ENCODE measurements around the gene ATP8A1.

The ATP8A1 gene

DNA sequence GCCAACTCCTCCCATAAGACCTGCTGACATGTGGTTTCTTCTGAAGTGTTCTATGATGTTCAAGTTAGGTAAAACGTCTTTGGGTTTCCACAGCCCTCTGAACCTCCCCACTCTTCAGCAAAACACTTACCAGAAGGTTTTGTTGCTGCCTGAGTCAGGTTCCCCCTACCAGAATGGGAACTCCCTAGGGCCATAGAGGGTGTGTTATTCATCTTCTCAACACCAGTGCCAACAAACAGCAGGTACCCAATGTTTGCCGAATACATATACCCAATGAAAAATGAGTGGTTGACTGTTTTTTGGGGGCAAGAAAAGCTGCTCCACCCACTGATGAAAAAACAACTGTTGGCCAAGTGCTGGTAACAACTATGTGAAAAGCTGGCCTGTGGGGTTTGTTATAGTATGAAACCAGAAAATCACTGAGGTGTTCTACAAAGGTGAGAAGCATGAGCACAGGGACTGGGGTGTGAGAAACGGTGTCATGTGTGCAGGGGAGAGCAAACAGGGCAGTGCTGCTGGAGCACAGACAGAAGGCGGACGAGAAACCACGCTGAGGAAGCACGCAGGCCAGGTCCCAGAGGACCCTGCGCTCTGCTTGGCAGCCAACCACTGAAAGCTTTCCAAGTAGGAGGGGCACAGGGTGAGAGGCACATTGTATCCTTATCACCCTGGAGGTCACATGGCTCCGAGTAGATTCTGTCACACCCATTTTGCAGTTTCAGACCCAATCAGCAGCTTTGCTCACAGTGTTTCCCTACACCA lies 28.8 kb downstream of the ATP8A1 start:
- DNase-seq (ENCODE audit: low spot score), result no peak
- peak; percentile 9 for FAIRE-seq

DNA sequence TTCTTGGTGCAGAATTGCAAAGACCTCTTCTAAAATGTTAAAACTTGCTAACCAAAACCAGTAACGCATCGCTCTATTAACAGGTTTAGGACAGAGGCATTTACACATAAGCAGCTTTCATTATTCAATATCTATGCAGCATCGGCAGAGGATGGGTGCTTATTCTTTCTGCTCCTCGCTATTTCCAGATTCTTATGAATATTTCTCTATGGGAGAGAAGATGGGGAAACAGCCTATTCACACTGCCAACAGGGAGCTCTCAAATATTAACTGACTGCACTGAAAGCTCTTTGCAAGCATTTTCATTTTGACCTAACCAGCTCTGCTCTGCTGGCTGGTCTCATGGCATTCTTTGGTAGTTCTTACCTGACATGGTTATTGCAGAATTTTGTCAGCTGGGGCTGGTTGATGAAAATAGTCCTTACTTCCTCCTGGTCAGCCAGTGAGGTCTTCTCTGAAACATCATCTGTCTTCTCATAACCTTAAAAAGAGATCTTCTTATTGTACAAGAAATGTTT lies 30.2 kb downstream of the ATP8A1 start:
- DNase-seq (ENCODE audit: low spot score) (no peak), FAIRE-seq (no peak)

DNA sequence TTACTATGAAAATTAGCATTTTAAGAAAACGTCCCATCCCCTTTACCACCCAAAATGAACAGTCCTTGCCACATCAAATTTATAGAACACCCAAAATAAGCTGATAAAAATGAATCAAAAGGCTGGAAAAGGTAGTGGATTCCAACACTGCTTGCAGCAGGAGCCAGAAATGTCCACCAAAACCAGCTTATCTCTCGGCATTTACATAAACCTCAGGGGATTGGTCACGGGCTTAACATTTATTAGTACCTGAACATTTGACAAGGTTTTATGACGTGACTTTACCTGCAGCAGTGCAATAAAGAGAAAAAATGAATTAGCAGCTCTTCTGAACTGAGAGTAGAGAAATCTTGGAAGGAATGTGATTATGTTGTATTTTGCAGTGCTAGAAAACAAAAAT lies 31.6 kb downstream of the ATP8A1 start:
- FAIRE-seq (no peak), DNase-seq (ENCODE audit: low spot score) (no peak)

DNA sequence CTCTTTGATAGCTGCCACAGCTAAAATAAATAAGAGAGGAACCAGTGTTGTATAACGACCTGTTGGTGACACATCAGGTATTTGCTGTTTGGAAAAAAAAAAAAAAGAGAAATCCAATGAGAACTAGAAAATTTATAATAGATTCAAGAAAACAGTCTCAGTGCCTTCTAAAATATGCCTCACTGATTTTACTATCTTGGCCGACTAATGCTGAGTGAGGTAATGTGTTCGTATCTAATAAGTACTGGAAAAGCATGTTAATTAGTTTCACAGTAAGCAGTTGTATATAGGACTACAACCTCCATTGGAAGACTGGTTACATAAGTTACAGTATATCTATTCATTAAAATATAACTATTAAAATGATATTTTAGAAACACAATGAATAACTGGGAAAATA lies 32.4 kb downstream of the ATP8A1 start:
- no peak for FAIRE-seq
- no peak for DNase-seq (ENCODE audit: low spot score)

DNA sequence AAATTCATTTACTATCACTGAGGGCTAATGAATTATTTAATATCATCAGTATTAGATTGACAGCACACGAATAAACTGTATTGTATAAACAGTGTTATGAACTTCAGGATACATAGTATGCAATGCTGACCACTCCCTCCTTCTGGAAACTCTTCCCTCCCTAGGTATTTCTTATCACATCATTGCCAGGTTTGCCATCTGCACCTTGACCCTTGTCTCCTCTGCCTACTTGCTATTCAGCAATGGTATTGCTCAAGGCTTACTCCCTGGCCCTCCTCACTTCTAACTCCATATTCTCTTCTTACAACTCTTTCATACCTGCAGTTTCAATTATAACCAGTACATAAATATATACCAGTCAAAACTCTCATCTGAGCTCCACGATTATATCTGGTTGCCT lies 38.9 kb downstream of the ATP8A1 start:
- DNase-seq (ENCODE audit: low spot score) (no peak), FAIRE-seq (no peak)

DNA sequence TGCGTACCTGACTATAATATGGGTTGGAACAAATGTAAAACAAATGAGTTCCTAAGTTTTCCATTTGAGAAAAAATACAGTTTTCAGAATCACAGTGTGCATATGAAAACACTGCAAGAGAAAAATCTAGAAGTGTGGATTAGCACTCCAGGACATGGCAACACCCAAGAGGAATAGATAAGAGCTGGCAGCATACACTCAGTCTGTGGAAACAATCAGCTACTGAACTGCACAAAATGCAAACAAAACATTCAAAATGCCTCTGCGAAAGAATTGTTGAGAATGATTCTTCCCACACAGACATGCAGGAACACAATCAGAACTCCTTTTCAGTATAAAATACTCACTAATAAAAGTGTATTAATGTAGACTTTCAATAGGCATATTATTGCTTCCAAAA lies 39.9 kb downstream of the ATP8A1 start:
- DNase-seq (ENCODE audit: low spot score), result no peak
- FAIRE-seq, result no peak

DNA sequence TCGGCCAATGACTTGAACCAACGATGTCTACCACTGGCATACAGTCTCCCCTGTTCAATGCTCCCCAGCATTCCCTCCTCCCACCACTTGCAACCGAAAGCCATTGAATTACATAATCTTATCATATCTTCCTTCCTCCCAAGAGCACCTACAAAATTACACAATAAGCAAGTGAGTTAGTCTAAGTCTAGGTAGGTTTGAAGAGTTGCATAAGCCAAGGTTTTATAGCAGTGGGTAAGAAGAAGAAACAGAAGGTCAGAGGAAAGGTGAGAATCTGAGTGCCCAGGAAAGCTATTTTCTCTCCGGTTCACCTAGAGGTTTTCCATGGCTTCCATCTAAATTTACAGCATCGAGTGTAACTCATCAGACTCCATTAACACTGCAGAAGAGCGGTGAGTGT lies 40.3 kb downstream of the ATP8A1 start:
- FAIRE-seq (no peak), DNase-seq (ENCODE audit: low spot score) (no peak)

DNA sequence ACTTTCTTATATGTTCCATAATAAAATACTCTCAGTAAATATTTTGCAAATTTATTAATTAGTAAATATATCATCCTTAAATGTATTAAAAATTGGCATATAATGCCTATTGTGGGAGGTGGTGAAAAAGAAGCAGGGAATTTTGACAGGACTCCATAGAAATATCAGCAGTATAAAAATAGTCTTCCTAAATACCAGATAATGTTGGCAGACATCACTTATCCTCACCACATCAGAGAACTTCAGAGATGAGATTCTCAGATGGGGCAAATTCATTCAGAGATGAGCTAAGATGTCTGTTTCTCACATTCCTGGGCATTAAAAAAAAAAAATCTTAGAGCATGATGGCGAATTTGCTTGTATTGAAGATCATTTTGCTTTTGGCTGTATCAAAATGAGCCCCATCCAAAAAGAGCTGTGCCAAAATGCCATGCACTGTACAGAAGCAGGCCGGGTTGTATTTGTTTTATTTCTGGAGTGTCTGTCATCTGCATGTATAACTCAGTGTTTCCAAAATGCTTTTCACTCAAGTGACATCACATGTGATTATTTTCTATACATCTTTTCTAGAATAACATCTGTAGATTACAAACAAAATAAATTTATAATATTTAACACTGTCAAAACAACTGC lies 41.7 kb downstream of the ATP8A1 start:
- DNase-seq (ENCODE audit: low spot score) (no peak), FAIRE-seq (no peak)

DNA sequence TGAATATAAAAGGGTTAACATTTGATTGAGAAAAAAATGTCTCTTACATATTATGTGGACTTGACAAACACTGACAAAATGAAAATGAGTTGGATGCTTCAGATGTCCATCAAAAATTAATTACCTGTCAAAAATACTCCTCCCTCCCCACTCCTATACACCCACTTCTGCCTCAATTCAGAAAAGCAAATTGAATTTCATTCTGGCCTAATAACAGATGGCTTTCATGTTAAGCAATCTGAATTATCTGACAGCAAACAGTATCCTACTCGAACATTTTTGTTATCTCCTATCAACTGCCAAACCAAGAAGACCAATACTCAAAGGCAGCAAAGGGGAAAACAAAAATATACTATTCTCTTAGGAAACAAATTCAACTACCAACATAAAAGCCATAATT lies 44.0 kb downstream of the ATP8A1 start:
- FAIRE-seq (no peak), DNase-seq (ENCODE audit: low spot score) (no peak)

DNA sequence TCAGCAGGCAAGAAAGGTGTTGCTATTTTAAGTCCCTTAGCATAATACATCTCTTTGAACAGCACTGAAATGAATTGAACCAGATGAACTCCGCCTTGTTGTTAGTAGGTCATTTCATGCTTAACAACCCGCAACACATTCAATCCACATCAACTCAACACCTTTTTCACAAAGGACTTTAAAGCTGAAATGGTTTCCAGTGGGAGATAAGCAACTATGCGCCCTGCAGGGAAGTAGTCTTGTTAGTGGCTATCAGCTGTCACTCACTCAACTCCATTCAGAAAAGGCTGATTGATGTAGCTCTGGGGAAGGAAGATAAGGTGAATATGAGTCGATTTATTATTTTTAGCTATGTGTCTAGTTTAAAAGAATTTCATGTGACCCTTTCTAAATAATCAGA lies 46.0 kb downstream of the ATP8A1 start:
- FAIRE-seq (peak; percentile 62), DNase-seq (ENCODE audit: low spot score) (no peak)

DNA sequence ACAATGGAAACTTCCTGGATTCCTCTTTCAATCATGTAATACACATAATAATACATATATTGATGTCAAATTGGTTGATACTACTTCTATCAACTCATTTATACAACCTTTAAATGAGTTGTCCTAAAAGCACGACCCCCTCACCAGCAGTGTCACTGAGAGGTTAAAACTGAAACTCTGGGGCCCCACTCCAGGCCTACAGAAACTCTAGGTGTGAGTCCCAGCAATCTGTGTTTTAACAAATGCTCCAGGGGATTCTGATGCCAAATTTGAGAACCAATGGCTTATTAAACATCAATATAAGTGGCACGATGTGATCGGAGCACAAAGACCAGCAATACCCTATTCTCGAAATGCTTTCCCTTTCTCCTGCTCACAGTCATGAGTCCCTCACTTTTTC lies 47.9 kb downstream of the ATP8A1 start:
- no peak for DNase-seq (ENCODE audit: low spot score)
- no peak for FAIRE-seq

DNA sequence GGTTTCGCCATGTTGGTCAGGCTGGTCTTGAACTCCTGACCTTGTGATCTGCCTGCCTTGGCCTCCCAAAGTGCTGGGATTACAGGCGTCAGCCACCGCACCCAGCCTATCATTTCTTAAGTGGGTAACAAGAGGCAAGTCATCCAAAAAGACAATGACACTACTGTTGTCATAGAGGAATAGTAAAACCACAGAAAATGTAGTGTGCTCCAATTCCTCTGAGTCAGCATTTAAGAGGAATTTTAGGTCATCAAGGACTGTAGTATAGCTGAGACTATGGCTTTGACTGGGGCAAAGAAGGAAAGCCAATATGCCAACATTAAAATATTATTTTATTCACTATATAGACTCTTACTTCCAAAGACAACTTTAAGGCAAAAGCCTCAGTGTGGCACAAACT lies 48.4 kb downstream of the ATP8A1 start:
- DNase-seq (ENCODE audit: low spot score), result peak; percentile 44
- no peak for FAIRE-seq

DNA sequence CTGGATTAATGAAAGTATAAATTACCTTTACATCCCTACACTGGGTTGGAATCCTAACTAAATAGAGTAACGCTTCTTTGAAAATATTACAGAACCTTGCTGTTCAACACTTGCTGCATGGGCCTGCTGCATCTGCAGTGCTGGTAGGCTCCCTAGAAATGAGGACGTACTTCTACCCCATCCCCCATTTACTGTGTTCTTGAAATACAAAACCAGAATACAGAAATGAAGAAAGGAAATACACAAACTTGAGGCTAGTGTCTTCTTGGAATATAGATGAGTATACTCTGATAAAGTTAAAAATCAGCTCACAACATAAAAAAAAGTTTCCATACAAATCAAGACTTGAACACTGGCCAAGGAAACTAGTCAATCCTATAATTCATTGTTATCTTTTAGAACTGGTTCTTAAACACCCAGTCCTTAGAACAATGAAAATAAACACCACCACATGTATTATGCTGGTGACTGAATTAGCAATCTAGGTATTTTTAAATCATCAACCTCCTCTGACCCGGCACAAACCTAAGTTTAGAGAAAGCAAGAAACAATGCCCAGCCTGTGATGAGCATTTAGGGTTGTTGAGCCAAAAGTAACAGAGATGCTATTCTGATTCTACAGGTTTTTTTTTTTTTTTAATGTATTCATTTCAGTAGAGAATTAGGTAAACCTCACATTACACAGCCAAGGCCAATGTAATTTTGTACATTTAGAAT lies 49.7 kb downstream of the ATP8A1 start:
- no peak for FAIRE-seq

DNA sequence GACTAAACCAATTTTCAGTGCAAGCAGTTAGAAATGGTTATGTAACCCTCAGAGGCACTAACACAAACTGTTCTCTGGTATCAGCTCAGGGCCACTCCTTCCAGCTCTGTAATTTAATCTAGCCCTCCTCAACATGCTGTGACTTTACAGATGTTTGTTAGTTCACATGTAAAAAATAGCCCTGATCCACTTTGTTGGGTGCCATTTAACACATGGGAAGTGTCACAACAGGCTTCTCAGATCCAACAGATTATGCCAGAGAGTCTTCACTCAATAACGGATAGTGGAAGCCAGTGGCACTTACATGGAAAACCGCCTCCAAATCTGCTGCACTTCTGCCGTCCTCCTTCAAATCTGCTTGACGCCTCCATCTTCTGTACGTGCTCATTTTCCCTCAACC lies 51.6 kb downstream of the ATP8A1 start:
- no peak for FAIRE-seq
- DNase-seq (ENCODE audit: low spot score), result no peak

More for the DNA sequence above, 49.7 kb downstream of the ATP8A1 start:
- no peak for DNase-seq (ENCODE audit: low spot score)

DNA sequence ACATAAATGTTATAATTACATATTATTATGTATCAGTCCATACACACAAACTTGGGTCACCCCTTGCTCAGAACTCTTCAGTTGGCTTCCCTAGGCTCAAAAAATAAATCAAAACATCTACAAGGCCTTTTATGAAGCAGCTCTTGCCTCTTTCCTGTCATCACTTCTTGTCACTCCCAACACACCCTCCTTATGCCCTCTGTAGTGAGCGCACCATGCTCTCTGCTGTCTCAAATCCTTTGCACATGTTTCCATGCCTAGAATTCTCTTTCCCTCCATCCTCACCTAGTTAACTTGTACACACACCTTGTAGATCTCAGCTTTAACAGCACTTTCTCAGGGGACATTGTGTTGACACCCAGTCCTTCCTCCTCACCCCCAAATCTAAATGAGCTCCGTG lies 53.0 kb downstream of the ATP8A1 start:
- no peak for DNase-seq (ENCODE audit: low spot score)

DNA sequence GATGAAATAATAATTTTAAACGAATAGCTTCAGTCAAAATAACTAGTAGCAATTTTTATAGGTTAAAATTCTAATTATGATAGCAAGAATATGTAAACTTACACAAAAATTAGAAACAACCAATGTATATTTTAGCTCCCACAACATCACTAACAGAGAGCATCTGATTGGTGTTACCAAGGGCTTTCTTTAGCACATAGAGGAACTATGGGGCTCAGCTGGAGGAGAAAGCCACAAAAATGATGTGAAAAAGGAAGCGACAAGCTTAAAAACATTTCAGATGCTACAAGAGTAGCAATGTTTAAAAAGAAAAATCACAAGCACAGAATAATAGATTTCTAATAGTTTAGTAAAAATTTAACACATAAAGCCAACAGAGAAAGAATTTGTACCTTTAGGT lies 56.3 kb downstream of the ATP8A1 start:
- DNase-seq (ENCODE audit: low spot score), result no peak
- FAIRE-seq, result no peak

More for the DNA sequence above, 53.0 kb downstream of the ATP8A1 start:
- no peak for FAIRE-seq

DNA sequence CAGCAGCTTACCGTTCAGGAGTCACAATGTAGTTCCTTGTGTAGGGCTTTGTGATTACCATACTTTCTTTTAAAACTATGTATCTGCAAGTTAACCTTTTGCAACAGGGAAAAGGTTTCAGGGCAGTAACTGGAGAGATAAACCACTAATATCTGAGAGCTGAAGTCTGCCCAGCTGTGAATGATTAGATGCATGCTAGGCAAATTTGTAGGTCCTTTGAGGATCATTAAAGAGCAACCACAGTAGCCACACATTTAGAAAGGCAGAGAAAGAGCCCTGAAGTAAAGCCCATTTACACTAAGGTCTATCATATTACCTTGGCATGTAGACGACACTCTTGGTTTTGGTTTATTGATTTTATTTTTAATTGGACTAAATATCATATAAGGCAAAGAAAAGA lies 60.0 kb downstream of the ATP8A1 start:
- no peak for FAIRE-seq
- no peak for DNase-seq (ENCODE audit: low spot score)

DNA sequence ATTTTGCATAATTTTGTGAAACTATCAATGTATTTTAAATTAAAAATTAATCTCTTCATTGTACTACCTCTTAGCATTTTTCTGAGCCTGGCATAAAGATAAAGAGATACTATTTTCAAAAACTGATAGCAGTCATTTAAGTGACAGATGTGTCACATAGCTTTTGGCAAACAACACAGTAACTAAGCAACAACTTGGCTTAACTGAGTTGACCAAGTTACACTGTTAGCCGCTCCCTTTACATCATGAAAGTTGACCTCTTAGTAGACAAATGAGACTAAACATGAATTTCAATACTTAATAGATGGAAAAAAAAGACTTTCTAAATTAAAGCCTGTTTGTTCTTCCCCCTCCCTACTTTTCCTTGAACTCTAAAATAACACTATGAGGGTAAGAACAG lies 62.0 kb downstream of the ATP8A1 start:
- no peak for FAIRE-seq
- DNase-seq (ENCODE audit: low spot score), result no peak

DNA sequence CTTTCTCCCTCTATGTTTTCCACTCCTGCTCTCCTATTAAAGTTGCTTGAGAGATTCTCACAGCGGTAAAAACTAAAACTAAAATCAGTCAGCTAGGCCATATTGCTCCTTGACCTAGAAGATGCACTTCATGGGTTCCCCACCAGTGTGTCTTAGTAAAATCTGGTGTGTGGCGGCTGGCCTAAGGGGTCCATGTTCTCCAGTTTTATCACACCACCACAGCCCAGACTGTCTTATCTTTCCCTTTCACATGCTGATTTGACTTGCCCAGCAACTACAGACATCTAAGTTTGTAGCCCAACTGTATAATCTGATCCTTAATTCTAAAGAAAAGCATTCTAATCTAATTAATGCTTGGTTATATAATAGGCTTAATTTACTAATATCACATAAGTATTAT lies 68.0 kb downstream of the ATP8A1 start:
- DNase-seq (ENCODE audit: low spot score) (no peak), FAIRE-seq (no peak)

DNA sequence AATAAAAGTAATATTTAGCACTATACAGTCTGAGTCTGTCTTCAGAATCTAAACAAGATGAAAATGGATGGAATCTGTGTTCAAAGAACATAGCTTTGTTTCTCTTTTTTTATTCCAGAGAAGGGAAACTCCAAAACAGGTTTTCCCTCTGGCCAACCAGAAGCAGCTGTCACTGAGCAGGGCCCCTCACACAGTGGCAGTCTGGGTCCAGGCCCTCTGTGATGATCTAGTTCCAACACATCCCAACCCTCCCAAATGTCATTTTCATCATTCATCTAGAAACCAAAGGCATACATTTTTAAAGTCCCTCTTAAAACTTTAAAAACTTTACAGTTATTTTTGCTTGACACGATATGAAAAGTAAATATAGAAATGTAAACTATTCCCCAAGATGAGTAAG lies 70.1 kb downstream of the ATP8A1 start:
- no peak for FAIRE-seq

DNA sequence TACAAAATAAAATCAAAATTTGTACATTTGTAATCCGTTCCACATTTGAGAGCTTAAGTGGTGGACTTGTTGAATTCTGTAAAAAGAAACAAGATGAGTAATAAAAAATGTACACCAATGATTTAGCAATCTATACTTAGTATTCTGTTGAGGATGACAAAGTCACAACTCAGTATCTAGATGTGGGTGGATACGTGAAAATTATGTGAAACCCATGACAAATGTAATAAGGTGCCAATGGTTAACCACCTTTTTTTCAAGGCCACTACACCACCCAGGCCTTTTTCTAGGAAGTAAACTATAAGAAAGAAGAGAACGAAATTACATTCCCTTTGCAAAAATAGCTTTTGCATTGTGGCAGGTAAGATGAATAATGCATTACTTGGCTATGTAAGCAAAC lies 77.0 kb downstream of the ATP8A1 start:
- FAIRE-seq (no peak), DNase-seq (ENCODE audit: low spot score) (no peak)

More for the DNA sequence above, 70.1 kb downstream of the ATP8A1 start:
- DNase-seq (ENCODE audit: low spot score), result no peak

DNA sequence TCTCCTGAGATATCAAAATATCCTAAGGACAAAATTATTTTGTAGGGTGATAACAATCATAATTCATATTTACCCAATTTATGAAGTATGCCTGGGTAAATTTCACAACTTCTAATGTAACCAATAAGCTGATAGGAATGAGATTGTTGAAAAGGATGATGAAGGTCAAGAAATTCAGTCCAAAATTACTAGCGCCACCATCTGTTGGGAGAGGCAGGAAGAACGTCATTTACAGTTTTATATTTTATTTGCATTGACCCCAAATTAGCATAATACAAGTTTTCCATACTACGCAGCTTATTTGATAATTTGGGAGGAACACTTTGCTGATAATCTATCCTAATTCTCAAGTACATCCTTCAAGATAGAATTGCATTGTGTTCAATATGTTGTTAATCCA lies 78.7 kb downstream of the ATP8A1 start:
- DNase-seq (ENCODE audit: low spot score) (no peak), FAIRE-seq (no peak)

Data from urothelium cell line (cell line).